ENCODE measurements around the gene RSAD2. TPM values are rescaled to one million over a fixed set of nuclear protein-coding genes. Genes with fewer than 3 reads are reported as not detected.
A peak's percentile ranks its signal among the peaks of the same experiment; 100 is the strongest.

The RSAD2 gene
- total RNA-seq, 2 donors from 2014 or later: 2.2 to 6.8 TPM

DNA sequence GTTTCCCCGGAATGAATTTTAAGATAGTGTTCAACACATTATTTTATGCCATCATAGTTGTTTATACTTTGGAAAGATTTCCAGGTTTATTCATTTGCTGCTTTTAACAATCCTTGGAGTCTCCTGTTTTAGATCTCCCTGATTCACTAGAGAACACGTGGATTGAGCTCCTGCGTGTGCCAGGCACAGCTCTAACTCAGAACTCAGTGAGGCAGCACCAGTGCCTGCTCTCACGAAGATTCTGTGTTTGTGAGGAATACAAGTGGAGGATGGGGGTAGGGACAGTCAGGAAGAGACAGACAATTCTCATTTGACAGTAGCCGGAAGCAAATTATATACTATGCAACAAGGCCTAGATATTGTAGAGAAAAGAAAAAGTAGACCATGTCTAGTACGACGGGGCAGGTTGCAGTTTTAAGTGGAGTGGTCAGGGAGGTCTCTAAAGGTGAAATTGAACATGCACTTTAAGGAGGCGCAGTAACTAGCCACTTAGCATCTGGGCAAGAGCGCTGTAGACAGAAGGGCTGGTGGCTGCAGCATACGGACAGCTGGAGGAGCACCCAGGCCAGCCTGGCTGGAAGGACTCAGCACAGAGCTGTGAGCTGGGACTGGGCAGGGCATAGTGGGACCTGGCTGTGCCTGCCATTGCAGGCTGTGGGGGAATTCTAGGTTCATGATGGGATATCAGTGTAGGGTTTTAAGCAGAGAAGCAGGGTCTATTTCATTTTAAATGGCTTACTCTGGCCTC lies 63.9 kb downstream of the RSAD2 start:
- DNase-seq (ENCODE audit: low spot score) (no peak), ATAC-seq (no peak)
- peaks cover 32% of the 10 kb centered on the region for H3K36me3 Mint-ChIP-seq
- peak overlapping the region; percentile 2 to 26 for H3K27ac Mint-ChIP-seq
- no peaks in the 10 kb centered on the region for H3K27me3 Mint-ChIP-seq
- no peak overlapping the region for H3K4me3 Mint-ChIP-seq
- peaks cover 35 to 65% of the 10 kb centered on the region in 2 donors for H3K4me1 Mint-ChIP-seq (ENCODE audit: low read depth in 2 of 2)
- no peaks in the 10 kb centered on the region for H3K9me3 Mint-ChIP-seq

DNA sequence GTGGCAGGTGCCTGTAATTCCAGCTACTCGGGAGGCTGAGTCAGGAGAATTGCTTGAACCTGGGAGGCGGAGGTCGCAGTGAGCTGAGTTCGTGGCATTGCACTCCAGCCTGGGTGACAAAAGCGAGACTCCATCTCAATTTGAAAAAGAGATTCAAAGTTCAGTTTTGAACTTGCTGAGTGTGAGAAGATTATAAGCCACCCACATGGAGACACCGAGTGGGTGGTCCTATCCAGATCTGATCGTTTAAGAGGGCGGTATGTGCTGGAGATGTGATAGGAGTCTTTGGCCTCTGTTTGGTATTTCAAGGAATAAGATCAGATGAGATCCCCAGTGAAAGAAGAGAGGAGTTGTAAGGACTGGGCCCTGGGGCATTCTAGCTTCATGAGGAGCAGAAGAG lies 65.3 kb downstream of the RSAD2 start:
- ATAC-seq (no peak), DNase-seq (ENCODE audit: low spot score) (no peak)
- Mint-ChIP-seq H3K27ac (peak overlapping the region in 1 of 2 donors; percentile 2), H3K27me3 (no peaks in the 10 kb centered on the region), H3K9me3 (no peaks in the 10 kb centered on the region), H3K4me3 (peak overlapping the region; percentile 44), H3K4me1 (ENCODE audit: low read depth in 2 of 2) (peaks cover 37 to 65% of the 10 kb centered on the region in 2 donors), H3K36me3 (peaks cover 32% of the 10 kb centered on the region)

DNA sequence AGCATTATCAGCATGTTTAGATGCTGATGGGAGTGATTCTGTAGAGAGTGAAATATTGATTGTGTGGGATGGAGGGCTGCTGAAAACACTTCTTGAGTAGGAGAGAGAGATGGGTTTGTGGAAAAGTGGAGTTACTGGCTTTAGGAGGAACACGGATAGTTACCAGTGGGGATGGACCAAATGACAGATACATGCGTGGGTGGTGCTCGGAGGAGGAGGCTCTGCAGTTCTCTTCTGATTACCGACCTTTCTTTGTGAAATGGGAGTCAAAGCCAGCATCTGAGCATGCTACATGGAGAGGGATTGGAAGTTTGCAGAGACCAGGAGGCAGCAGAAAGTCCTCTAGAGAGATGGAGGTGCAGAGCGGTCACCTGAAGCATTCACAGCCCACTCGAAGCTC lies 65.9 kb downstream of the RSAD2 start:
- ATAC-seq (no peak), DNase-seq (ENCODE audit: low spot score) (no peak)
- H3K27ac Mint-ChIP-seq: peak overlapping the region; percentile 2 to 39
- peaks cover 32% of the 10 kb centered on the region for H3K36me3 Mint-ChIP-seq
- no peaks in the 10 kb centered on the region for H3K27me3 Mint-ChIP-seq
- H3K4me1 Mint-ChIP-seq (ENCODE audit: low read depth in 2 of 2): peaks cover 42 to 70% of the 10 kb centered on the region in 2 donors
- H3K4me3 Mint-ChIP-seq: peak overlapping the region; percentile 44
- no peaks in the 10 kb centered on the region for H3K9me3 Mint-ChIP-seq

- Mint-ChIP-seq H3K4me1 (ENCODE audit: low read depth in 2 of 2) (peaks cover 44 to 70% of the 10 kb centered on the region in 2 donors), H3K4me3 (peak overlapping the region; percentile 44), H3K27me3 (no peaks in the 10 kb centered on the region), H3K36me3 (peaks cover 32% of the 10 kb centered on the region), H3K9me3 (no peaks in the 10 kb centered on the region), H3K27ac (peak overlapping the region; percentile 2 to 39)
- ATAC-seq (no peak), DNase-seq (ENCODE audit: low spot score) (no peak)
Measured at GRCh38 chr2:6943971-6944370, 66.4 kb downstream of the RSAD2 start.

- H3K4me3 Mint-ChIP-seq: no peak overlapping the region
- no peaks in the 10 kb centered on the region for H3K27me3 Mint-ChIP-seq
- no peak for DNase-seq (ENCODE audit: low spot score)
- H3K4me1 Mint-ChIP-seq (ENCODE audit: low read depth in 2 of 2): peaks cover 42 to 70% of the 10 kb centered on the region in 2 donors
- H3K9me3 Mint-ChIP-seq: no peaks in the 10 kb centered on the region
- no peak for ATAC-seq
- peaks cover 32% of the 10 kb centered on the region for H3K36me3 Mint-ChIP-seq
- H3K27ac Mint-ChIP-seq: peak overlapping the region in 1 of 2 donors; percentile 53
Measured at GRCh38 chr2:6944555-6944954, 67.0 kb downstream of the RSAD2 start.

- no peaks in the 10 kb centered on the region for H3K27me3 Mint-ChIP-seq
- H3K4me3 Mint-ChIP-seq: peak overlapping the region; percentile 10
- peaks cover 45 to 74% of the 10 kb centered on the region in 2 donors for H3K4me1 Mint-ChIP-seq (ENCODE audit: low read depth in 2 of 2)
- peak overlapping the region; percentile 53 to 72 for H3K27ac Mint-ChIP-seq
- DNase-seq (ENCODE audit: low spot score) (no peak), ATAC-seq (no peak)
- H3K36me3 Mint-ChIP-seq: peaks cover 32% of the 10 kb centered on the region
- H3K9me3 Mint-ChIP-seq: no peaks in the 10 kb centered on the region
Measured at GRCh38 chr2:6945087-6945813, 67.7 kb downstream of the RSAD2 start.

DNA sequence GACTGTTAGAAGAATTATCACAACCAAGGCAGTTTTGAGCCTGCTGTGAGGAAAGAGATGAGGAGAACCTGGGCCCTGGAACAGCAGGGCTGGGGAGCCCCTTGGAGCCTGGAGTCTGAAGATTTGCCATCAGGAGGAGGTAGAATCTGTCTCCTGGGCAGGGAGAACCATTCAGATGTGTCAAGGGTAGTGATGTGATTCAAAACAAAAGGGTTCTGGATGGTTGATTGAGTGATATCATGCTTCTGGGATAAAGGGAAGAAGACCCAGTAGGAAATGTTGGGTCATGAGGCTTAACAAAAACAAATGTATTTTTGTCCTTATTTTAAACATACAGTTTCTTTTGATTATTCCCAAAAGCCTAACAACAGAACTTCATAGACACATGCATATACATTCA lies 68.2 kb downstream of the RSAD2 start:
- Mint-ChIP-seq H3K27me3 (no peaks in the 10 kb centered on the region), H3K27ac (peak overlapping the region; percentile 53 to 72), H3K36me3 (peaks cover 31% of the 10 kb centered on the region), H3K4me3 (peak overlapping the region; percentile 10), H3K4me1 (ENCODE audit: low read depth in 2 of 2) (peaks cover 46 to 78% of the 10 kb centered on the region in 2 donors), H3K9me3 (no peaks in the 10 kb centered on the region)
- ATAC-seq (no peak), DNase-seq (ENCODE audit: low spot score) (no peak)

DNA sequence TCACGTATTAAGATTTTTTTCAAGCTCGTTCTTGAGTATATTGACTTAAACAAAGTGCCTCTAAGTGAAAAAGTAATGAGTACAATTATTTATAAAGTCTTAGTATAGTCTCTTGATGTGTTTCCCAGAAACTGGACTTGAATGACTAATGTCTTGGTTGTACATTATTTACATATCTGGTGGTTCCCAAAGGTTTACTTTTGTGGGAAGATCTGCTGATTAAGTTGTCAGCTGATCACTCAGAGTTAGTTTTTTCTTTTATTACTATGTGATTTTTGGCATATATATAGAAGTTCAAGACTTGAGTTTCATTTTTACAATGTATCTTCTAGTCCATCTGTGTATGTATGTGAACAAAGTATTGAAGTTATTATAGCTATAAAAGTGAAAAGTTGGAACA lies 69.1 kb downstream of the RSAD2 start:
- Mint-ChIP-seq H3K27me3 (no peaks in the 10 kb centered on the region), H3K27ac (no peak overlapping the region), H3K9me3 (no peaks in the 10 kb centered on the region), H3K4me3 (no peak overlapping the region), H3K4me1 (ENCODE audit: low read depth in 2 of 2) (peaks cover 48 to 75% of the 10 kb centered on the region in 2 donors), H3K36me3 (peaks cover 22% of the 10 kb centered on the region)
- ATAC-seq: peak in 1 of 2 donors; percentile 42
- DNase-seq (ENCODE audit: low spot score): no peak

Other genes starting within 250 kb of the RSAD2 start
- gene CMPK2, start 11.9 kb upstream of the RSAD2 start, total RNA-seq: 1 to 10 TPM; 5.7 to 6.4 TPM
- gene RNF144A, start 39.6 kb downstream of the RSAD2 start, total RNA-seq: 10 to 100 TPM; 17.2 to 66.1 TPM

All from natural killer cell treated with Interleukin-12 subunit alpha and Interleukin-12 subunit beta and Interleukin-15 and Interleukin-18, amount 100 ng/mL, for 72 hours (primary cell).